ENCODE data around the gene FAM117A.
A peak's percentile ranks its signal among the peaks of the same experiment; 100 is the strongest.

FAM117A gene

DNA sequence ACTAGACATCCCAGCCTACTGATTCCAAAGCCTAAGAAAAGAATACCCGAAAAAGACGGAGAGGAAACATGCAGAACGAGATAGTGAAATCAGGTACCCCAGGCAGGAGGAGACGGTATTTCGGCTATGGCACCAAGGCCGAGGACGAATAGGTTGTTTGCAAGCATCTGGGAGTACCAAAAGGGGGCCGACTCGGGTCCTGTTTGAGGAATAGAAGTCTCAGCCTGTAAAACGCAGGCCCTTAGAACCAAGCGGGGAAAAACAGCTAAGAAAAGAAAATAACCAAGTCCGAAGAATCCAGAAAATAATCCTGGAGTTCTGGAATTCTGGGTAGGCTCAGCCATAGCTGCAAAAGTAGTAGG is 56.7 kb downstream of the FAM117A start:
- no peak for DNase-seq

DNA sequence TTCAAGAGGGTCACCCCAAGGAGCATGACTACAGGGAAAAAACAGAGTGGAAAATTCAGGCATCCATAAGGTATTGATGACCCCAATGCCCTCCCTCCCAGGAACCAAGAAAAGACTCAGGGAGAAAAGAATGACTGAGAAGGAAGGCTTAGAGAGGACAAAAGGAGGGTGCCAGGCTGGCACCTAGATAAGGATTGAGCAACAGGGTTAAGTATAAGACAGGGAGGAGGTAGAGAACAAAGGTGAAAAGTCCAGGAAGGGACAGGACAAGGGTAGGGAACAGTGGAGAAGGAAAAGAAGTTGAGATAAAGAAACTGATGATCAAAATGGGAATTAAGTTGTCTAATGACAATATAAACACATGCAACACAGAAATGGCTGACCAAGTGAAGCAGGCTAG is 58.7 kb downstream of the FAM117A start:
- no peak for DNase-seq

DNA sequence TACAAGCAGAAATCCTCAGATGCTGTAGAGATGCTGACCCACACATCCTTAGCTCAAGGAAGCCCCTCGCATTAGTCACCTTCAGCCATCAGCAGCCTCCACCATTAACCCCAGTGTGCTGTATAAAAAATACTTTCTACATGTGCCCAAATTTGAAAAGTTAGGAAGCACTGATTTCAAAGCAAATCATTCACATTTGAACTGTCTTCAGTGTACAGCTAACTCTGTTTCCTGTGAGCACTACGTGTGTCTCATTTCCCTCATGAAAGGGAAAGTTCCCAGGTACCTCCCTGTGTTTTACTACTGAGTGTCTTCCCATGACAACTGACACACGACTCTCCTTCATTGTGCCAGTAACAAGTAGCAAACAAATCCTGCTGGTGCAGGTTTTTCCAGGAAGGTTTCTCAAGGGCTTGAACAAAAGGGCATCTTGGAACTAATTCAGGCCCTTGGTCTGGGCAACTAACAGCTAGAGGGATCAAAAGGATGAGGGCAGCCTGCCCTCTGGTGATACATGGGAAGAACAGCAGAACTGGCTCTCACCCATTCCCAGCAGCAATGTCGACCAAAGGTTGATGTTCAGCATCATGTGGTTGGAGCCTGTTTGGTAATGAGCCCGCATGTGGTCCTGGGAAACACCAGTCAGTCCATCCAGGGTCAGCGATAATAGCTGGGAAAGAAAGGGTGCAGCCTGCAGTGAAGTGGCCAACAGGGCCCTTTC is 60.2 kb downstream of the FAM117A start:
- DNase-seq, result no peak

DNA sequence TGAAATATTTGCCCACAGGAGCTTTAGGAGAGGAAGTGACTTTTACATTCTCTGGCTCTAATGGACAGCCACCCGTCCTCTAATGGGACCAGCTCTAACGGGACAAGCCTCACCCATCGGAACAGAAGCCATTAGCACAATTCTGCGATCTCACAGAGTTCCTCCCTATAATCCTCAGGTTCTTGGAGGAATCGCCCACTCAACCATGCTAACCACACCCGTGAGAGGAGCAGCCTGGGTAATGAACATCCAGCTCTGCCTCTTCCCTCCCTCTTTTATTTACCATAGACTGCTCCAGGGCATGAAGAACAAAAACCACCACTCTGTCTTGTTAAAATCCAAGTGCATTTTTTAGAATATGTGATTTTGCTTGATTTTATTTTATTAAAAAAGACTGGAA is 63.0 kb downstream of the FAM117A start:
- no peak for DNase-seq

DNA sequence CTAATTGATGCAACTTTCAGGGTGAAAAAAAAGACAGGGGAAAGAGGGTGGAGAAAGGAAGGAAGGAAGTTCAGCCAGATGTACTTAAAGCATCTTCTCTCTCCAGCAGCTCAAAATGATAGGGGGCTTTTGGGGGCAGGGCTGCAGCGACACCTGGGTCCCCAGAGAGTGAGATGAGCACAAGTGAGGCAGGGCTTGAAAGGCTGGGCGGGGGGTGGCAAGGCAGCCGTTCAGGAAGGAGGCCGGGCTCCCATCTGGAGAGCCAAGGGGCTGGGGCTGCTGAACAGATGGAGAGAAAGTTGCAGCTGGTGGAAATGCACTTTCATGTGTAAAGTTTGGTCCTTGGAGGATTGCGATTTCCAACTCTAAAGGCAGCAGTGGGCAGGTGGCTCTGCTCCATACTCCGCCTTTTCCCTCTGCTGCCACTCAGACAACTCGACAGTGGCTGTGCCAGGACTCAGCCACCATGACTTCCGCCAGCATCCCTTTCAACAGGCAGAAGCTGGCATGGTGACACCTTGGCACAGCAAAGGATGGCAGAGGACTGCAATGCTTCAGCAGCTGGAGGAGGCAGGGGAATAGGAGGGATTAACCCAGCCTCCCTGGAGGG is 63.9 kb downstream of the FAM117A start:
- DNase-seq, result peak in 1 of 2 experiments; percentile 52

DNA sequence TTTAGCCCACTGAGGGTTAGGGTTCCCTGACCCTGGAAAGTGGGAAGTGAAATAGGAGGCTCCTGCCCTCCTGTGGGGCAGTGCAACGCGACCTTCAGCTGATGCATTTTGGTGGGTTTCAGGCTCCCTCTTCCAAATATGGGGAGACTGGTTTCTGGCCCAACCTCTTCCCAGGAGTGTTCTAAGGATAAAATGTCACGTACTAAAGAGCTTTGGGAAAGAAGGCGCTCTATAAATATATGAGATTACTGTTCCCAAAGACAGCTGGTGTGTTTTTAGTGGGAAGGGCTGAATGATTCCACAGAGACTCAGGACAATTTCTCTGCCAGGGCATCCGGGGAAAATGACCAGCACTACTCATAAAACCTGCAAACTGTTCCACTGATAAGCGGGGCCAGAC is 65.9 kb downstream of the FAM117A start:
- DNase-seq, result no peak

DNA sequence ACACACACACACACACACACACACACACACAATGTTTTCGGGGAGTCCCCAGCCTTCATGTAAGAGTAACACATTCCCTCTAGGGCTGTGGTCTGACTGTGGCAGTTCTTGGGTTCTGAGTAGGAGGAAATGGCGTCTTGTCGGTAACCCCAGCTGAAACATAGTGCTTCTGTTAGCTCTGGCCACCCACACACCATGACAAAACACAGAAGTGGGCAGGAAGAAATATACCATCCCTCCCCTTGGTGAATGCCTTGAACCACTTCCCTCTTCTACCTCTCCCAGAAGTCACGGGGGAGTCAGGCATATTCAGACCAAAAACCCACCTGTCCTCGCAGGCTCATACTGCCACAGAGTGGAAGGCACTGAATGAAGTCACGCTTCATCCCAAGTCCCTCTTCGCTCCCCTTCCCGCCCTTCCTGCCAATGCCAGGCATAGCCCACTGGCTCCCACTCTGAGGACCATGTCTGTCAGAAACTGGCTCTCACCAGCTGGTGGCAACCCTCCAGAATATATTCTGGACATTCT is 67.6 kb downstream of the FAM117A start:
- DNase-seq, result no peak

DNA sequence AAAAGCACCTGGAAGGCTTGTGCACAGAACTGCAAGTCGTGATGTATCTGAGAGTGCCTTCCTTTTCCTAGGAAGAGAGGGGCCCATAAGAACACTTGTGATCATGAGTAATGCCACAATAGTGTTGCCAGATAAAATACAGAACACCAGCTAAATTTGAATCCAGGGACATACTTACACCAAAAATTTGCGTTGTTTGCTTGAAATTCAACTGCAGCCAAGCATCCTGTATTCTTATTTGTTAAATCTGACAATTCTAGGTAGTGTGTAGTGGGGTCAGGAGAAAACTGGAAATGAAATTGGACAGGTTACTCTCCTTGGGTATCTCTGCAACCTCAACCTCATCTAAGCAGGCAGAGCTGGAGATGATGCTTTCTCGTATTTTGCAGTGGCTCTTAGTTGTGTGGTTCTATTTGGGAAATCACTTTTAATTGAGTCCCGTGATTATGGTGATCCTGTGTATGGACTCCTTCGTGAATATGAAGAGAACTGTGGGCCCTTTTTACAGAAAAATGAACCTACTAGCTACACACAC is 68.2 kb downstream of the FAM117A start:
- no peak for DNase-seq

DNA sequence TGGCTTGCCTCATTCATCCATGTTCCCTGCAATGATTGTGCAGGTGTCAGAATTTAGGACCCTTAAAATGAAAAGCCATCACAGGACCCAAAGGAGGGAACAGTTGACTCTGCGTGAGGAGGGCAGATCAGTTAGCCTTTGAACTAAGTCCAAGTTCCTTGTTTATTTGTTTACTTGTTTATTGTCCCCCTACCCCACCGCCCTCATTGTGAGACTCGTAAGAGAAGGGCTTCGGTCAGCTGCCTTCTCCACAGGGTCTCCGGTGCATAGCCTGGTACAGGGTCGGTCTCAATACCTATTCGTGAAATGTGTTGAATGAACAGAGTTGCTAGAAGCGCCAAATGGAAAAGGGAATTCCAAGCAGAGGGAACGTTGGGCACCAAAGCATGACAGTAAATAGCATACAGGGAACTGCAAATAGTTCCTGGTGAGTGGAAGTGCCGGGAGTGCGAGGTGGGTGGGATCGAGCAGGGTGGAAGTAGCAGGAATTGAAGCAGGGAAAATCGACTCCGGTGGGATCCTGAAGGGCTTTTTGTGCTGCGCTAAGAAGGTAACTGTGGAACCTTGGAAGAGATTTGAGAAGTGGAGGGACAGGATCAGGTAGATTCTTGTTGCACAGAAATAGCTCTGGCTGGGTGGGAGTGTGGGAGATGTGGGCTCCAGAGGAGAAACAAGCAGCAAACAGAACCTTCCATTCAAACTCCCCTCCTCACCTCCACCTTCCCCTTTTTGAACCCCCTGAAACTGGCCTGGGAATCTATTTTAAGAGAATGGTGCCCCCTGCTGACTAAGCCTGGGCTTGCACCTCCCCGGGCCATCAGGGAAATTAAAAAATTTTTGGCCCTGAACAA is 68.9 kb downstream of the FAM117A start:
- peak in 1 of 2 experiments; percentile 31 for DNase-seq

DNA sequence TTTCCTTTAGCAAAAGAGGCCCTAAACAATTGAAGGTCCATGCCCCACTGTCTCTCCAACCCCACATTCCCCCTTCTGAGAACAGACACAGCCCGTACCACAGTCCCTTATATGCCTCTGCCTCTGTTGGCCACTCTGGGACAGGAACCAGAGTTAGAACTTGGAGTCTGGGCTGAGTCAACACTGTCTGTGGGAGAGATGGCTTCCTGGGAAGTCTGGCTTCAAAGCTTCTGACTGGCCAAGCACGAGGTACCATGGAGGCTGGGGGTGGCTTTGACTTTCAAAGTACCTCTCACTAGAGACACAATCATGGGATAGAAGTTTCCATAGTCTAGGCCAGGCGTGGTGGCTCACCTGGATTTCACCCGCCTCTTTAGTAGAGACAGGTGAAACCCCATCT is 71.2 kb downstream of the FAM117A start:
- no peak for DNase-seq

DNA sequence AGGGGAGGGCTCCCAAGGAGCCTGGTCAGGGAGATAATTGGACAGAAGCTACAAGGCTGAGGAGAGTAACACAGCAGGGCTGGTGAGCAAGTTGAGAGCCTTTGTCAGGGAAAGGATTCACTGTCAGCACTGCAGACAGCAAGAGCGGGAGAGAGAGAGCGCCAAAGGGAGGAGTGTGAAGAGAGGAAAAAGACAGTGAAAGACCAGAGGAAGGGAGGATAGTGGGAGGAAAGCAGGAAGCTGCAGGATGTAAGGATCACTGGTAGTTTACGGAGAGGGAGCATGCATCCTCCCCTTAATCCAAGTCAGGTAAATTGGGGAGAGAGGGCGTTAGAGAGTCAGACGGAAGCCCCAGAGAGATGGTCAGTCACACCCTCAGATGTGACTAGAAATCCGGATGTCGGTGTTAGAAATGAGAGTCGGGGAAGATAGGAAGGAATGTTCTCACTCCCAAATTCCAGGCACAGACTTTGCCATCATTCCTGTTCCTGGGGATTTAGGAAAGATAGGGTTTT is 72.2 kb downstream of the FAM117A start:
- no peak for DNase-seq

DNA sequence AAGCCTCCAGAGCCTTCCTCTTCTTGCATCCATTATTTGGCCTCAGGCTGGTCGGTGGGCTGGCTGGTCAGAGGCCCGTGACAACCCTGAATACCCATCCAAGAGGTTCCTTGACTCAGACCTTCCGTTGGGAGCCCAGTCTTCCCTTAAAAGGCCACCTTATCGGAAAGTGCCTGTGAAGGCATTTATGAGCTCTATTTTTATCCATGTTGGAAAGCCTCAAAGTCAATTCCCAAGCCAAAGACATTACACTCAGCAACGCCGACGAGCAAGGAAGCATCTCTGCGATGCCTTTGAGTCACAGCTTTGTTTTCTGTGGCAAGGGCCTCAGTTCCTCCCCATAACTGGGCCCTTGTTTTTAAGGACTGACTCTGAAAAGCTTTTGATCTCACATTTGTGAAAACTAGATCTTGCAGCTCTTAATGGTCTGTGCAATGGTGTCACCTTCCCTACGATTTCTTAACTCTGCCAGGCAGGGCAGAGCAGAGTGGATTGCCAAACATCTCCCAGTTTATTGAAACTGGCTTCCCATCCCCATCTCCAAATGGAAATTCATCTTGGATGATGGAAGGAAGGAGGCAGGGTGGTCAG is 72.8 kb downstream of the FAM117A start:
- DNase-seq, result no peak

DNA sequence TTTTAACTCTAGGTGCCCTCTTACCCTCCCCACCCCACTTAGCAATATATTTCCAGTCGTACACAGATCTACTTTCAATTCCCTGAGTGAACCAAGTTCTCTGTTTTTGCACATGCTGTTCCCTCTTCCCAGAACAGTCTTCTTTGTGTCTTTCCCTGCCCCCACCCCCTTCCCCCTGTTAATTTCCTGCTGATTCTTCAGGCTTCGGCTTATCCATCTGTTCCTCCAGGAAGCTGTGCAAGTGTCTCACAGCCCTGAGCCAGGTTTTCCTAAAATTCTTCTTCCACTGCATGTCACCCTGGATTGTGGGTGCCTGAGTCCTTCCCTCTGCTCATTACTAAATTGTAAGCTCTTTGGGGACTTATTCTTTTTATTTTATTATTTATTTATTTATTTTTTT is 73.7 kb downstream of the FAM117A start:
- no peak for DNase-seq

DNA sequence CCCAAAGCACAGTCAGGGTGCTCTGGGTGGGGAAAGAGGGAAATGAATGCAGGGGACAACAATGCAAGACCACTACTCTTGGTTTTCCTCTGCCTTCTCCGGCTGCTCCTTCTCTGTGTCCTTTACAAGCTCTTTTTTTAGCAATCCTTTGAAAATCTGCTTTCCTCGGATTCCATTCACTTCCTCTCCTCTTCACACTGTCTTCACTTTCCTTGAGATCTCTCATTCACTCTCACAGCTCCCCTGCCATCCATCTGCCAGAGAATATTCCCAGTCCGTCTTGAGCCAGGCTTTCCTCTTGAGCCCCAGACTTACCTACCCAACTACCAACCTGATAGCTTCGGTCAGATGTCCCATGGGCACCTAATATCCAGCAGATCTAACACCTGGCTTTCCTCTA is 75.1 kb downstream of the FAM117A start:
- DNase-seq, result no peak

DNA sequence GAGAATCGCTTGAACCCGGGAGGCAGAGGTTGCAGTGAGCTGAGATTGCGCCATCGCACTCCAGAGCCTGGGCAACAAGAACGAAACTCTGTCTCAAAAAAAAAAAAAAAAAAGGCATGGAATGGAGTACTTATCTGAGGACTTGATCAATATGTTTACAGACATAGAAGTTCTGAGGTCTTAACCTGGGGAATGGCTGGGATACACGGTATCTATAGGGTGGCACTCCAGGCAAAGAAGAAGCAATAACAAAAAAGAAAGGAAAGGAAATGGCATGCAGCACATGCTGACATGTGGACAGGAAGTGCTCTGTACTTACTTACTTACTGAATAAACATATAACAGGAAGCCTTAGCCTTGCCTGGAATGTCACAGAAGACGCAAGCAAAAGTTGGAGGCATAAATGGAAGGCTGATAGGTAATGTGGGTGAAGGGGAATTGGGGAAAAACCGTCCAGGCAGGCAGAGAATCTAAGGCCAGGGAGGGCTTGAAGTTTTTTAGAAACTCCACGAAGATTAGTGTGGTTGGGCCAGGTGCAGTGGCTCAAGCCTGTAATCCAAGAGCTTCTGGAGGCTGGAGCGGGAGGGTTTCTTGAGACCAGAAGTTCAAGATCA is 75.9 kb downstream of the FAM117A start:
- no peak for DNase-seq

DNA sequence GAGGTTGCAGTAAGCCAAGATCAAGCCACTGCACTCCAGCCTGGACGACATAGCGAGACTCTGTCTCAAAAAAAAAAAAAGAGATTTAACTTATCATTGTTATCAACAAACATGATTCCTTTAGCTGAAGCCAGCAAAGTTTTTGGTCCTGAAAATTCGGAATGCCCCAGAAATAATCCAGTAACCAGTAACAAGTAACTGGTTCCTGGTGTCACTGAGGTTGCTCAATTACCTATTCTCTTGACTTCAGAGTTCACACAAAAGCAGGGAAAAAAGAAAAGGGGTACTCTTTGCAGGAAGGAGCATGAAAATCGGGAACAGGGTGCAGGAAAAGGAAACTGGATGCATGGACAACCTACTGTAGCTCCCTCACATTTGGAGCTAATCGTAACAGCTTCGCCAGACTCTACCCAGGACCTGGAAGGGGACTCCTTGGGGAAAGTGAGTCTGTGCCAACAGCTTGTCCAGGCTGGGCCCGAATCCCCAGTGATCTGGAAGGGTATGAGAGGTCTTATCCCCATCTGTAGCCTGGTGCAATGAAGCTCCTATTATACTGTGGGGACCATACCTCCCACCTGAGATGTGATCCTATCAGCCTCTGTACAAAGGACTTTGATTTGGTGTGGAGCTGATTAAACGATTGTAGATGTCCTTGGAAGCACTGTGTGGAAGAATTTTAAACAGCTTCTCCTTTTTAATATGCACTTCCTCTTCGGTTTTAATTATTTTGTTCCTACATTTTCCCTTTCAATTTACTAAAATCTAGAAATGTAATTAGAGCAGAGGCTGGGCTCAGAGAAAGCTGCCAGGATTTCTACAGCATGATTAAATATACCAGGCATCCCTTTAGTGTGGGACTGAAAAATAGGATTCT is 82.6 kb downstream of the FAM117A start:
- peak in 1 of 2 experiments; percentile 12 for DNase-seq

DNA sequence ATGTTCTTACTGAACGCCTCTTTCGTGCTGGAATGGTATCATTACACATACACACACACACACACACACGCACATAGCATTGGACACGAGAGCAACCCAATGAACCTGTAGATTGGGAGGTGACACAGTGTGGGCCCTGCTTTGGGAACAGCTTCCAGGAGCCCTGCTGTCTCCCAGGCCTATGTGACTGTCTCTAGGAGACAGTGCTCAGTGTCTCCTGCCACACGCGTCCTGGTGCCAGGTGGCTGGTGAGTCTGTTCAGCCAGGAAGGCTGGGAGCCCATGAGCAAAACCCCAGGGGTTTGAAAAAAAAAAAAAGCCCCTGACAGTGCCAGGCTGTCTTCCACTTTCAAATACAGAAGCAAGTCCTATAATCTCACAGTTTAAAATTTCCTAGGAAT is 83.6 kb downstream of the FAM117A start:
- DNase-seq, result peak in 1 of 2 experiments; percentile 40

DNA sequence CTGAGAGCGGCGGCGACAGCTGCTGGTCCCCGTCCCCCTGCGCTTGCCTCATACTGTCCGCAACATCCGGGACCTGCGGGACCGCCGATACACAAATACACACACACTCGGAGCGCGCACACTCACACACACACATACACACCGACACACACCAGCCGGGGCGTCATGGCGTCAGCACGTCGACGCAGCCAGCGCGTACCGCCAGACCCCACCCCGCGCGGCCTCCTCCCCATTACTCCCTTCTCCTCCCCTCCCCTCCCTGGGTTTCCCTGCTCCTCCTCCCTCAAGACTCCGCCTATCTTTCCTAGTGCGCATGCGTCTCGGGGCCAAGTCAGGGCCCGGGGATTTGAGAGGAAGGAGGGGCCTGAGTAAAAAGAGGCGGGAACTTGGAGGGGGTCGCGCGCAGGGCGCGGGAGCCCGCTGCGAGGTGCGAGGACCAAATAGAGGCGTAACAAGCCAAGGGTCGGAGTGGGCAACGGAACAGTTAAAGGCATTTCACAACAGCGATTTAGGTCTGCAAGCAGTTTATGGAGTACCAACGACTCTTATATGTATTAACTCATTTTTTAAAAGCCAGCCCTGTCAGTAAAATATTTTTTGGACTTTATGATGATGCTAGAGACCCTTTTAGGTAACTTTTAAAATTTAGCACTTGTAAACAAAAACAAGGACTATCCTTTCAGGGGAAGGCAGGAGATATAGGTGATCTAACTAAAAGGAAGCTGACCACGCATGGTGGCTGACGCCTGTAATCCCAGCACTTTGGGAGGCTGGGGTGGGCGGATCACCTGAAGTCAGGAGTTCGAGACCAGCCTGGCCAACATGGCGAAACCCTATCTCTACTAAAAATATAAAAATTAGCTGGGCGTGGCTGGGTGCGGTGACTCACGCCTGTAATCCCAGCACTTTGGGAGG is 85.7 kb downstream of the FAM117A start, which contains the start of gene SPOP:
Gene SPOP, minus strand, starts transcription at position 165 of the 915 bp plus-strand sequence. CDS start 55,287 bp downstream, outside the sequence.
- DNase-seq, result peak; percentile 98 to 99

DNA sequence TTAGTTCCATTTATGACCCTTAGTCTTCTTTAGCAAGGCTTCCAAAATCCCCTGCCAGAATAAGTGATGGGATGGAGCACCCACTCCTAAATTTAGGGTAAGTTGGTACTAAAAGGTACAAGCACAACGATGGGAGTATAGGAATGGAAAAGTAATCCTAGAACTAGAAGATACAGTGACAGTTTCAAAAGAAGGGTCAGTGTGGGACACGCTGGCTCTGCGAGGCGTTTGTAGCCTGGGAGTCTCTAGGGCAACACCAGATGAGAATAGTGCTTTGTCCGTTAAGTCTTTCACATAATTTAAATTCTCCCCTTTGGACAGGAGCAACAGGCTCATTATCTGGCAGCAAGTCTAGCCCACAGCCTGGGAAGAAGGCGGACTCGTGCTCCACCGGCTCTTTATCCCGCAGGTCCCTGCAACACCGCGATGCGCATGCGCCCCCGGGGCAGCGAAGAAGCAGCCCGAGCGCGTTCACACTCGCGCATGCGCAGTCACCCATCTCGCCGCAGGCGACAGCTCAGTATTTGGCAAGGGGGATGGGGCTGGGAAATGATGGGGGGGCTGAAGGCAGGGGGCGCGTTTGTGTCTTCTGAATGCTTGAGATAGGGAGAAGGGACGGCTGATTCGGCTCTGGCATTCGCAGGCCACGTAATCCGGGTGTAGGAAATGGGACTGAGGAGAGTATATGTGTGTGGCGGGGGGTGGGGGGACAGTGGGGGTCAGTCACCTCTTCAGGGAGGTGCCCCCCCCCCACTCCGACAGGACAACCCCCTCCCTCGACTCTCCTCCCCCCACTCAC is 86.6 kb downstream of the FAM117A start:
- DNase-seq, result peak; percentile 90 to 97
